ENCODE results near the gene SUFU. TPM values are rescaled to one million over a fixed set of nuclear protein-coding genes. Genes with fewer than 3 reads are reported as not detected.
A peak's percentile ranks its signal among the peaks of the same experiment; 100 is the strongest.

The SUFU gene
- total and polyA plus RNA-seq, 10 donors, result 2.0 to 21.9 (median 13.0) TPM

DNA sequence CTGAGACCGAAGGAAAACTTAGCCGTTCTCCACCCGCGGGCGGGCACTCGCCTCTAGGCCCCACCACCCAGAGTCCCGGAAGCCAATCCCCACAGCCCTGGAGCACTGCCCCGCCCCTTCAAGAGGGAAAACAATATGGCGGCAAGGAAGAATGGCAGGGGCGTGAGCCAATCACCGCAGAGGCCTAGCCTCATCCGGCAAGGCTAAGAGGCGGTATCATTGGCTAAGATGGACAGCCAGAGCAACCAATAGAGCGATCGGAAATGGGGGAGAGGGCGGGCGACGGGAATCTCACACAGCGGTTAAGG, 1.8 kb upstream of the SUFU start:
- H3K27me3 ChIP-seq (replicated peaks in 1 of 7), result no peaks in the 10 kb centered on the region
- whole genome bisulfite sequencing, 5 donors, result 0 to 1% (median 0%) methylated on average over 13 to 19 of the region's 19 CpGs
- H3K27ac ChIP-seq, result peak overlapping the region; percentile 74 to 97 (median 93)
- no peaks in the 10 kb centered on the region for H3K9me3 ChIP-seq
- peaks cover 30 to 87% (median 68%) of the 10 kb centered on the region in 6 donors for H3K4me1 ChIP-seq
- peaks cover 0 to 18% (median 0%) of the 10 kb centered on the region in 6 donors for H3K36me3 ChIP-seq
- intact Hi-C loops (cut with DNase I; ENCODE audit: low total_unique reads), result loop anchor here (5.0 kb wide), 1 partner anchor 80 kb away; no protein-coding TSS in a partner anchor
- TF ChIP-seq, protein P1, sequence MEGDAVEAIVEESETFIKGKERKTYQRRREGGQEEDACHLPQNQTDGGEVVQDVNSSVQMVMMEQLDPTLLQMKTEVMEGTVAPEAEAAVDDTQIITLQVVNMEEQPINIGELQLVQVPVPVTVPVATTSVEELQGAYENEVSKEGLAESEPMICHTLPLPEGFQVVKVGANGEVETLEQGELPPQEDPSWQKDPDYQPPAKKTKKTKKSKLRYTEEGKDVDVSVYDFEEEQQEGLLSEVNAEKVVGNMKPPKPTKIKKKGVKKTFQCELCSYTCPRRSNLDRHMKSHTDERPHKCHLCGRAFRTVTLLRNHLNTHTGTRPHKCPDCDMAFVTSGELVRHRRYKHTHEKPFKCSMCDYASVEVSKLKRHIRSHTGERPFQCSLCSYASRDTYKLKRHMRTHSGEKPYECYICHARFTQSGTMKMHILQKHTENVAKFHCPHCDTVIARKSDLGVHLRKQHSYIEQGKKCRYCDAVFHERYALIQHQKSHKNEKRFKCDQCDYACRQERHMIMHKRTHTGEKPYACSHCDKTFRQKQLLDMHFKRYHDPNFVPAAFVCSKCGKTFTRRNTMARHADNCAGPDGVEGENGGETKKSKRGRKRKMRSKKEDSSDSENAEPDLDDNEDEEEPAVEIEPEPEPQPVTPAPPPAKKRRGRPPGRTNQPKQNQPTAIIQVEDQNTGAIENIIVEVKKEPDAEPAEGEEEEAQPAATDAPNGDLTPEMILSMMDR (IDR thresholded peaks at IDR 0.05 in 8 of 11, conservative IDR thresholded peaks at IDR 0.05 in 3 of 11), result peak in 2 of 11 experiments; percentile 12 to 34
- peak in 1 of 3 donors; percentile 91 for TF ChIP-seq POLR2A (IDR thresholded peaks at IDR 0.05)
- peak in 2 of 3 donors; percentile 26 to 69 for TF ChIP-seq POLR2AphosphoS5 (IDR thresholded peaks at IDR 0.05)
- peak; percentile 98 for DNase-seq
- H3K4me3 ChIP-seq, result peak overlapping the region; percentile 71 to 98 (median 88)

DNA sequence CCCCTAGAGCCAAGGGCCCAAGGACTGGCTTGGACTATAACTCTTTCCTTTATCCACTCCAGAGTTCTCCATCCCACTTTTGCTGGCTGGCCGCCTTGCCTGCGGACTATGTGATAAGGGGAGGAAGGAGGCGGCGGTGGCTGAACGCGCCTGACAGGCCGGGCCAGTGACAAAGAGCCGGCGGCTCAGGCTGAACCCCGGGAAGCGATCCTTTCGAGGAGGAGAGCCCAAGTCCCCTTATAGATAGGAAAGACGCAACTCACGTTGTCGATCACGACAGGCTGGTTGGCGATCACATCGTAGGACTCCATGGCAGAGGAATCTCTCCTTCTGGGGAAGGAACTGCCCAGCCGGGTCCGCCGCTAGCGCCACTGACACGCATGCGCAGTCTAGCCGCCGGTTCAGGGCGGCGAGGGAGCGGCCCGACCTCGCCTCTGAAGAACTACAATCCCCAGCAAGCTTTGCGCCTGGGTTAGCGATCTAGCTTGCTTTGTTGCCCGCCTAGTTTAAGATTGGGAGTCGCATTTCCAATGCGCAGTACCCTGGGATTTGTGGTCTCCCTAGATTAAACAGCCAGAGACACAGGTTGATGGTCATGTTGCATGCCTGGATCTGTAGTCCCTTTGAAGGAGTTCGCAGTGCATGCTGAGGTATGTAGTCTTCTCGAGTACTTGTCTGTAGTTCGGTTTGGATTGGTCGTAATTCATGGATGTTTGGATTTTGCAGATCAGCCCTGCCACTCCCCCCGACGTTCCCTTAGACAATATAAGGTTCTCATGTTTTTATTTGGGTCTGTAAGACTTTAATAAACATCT, 1.2 kb upstream of the SUFU start, which contains the start of gene ACTR1A:
ACTR1A (minus strand) TSS at position 376 of the 815 bp plus-strand sequence; CDS start at position 311, 65 bp downstream.
- 0 to 1% (median 0%) methylated on average over 21 to 42 of the region's 42 CpGs for WGBS, 5 donors
- peaks cover 30 to 87% (median 68%) of the 10 kb centered on the region in 6 donors for H3K4me1 ChIP-seq
- TF ChIP-seq POLR2AphosphoS5 (IDR thresholded peaks at IDR 0.05) (peak; percentile 94 to 96 (median 94)), POLR2A (IDR thresholded peaks at IDR 0.05) (no peak)
- TF ChIP-seq, protein P1 (IDR thresholded peaks at IDR 0.05 in 8 of 11, conservative IDR thresholded peaks at IDR 0.05 in 3 of 11), result peak in 1 of 11 experiments; percentile 16
- DNase-seq, result peak; percentile 98
- peak within 1 kb of the TSS; percentile 74 to 97 (median 93) for H3K27ac ChIP-seq
- H3K9me3 ChIP-seq, result no peaks in the 10 kb centered on the region
- intact Hi-C loops (cut with DNase I; ENCODE audit: low total_unique reads), result loop anchor here (5.0 kb wide), 1 partner anchor 80 kb away; no protein-coding TSS in a partner anchor
- peak within 1 kb of the TSS; percentile 72 to 98 (median 88) for H3K4me3 ChIP-seq
- no peaks in the 10 kb centered on the region for H3K27me3 ChIP-seq (replicated peaks in 1 of 7)
- H3K36me3 ChIP-seq, result peaks cover 0 to 20% (median 0%) of the 10 kb centered on the region in 6 donors

DNA sequence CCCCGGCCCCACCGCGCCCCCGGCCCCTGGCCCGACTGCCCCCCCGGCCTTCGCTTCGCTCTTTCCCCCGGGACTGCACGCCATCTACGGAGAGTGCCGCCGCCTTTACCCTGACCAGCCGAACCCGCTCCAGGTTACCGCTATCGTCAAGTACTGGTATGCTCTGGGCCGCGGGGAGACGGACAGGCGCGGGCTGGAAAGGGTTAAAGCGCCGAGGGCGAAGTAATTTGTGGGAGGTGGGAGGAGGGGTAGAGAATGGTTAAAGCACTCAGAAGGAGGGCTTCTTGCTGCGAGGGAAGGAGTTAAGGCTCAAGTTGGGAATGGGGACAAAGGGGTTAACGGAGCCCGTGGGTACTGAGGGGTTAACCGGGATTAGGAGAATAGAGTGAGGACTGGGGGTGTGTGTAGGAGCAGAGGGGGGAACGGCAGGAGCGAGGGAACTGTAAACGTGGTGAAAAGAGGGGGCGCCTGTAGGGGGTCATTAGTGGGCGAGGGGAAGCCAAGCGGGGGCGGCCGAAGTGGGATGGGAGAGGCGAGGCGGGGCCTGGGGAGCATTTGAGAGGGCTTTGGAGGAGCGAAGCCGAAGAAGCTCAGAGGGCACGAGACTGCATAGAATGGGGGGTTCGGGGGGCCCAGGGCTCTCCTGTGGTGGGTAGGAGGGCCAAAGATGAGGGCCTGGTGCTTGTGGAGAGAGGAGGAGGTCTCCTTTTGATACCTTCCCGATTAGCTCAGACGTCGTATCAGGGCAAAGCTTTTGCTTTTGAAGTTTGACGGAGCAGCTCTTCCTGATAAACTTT, 605 bp downstream of the SUFU start:
- 1 to 2% (median 1%) methylated on average over 34 to 47 of the region's 47 CpGs for WGBS, 5 donors
- intact Hi-C loops (cut with DNase I; ENCODE audit: low total_unique reads), result loop anchor here (5.0 kb wide), 1 partner anchor 78 kb away; no protein-coding TSS in a partner anchor
- Histone ChIP-seq H3K9me3 (no peaks in the 10 kb centered on the region), H3K27me3 (replicated peaks in 1 of 7) (no peaks in the 10 kb centered on the region), H3K4me1 (peaks cover 29 to 87% (median 59%) of the 10 kb centered on the region in 6 donors), H3K4me3 (peak overlapping the region; percentile 76 to 98 (median 92)), H3K36me3 (peaks cover 0 to 32% (median 5%) of the 10 kb centered on the region in 6 donors), H3K27ac (peak overlapping the region; percentile 74 to 97 (median 93))
- DNase-seq, result peak; percentile 89
- TF ChIP-seq POLR2A (IDR thresholded peaks at IDR 0.05) (no peak), POLR2AphosphoS5 (IDR thresholded peaks at IDR 0.05) (peak in 1 of 3 donors; percentile 31)

DNA sequence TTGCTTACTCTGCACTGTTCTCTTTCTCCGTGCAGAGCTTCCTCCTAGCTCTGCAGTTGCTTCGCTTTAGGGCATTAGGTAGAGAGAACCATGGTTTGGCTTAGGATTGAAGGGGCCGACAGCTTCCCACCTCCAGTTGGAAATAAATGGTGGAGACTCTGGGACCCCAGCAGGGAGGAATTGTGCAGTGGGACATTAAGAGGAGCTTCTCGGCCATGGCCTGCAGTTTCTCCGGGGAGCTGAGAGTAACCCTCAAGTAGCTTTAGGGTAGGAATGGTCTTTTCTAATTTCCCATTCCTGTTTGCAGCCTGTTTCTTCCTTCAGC, 1.2 kb downstream of the SUFU start:
- intact Hi-C loops (cut with DNase I; ENCODE audit: low total_unique reads), result loop anchor here (5.0 kb wide), 1 partner anchor 77 kb away; no protein-coding TSS in a partner anchor
- Histone ChIP-seq H3K9me3 (no peaks in the 10 kb centered on the region), H3K4me3 (peak overlapping the region; percentile 76 to 98 (median 92)), H3K27ac (peak overlapping the region; percentile 48 to 97 (median 93)), H3K27me3 (replicated peaks in 1 of 7) (no peaks in the 10 kb centered on the region), H3K4me1 (peaks cover 27 to 87% (median 58%) of the 10 kb centered on the region in 6 donors), H3K36me3 (peaks cover 0 to 37% (median 9%) of the 10 kb centered on the region in 6 donors)
- 8 to 17% (median 15%) methylated on average over 5 of the region's 5 CpGs for WGBS, 5 donors
- peak; percentile 51 for DNase-seq
- TF ChIP-seq, protein P1 (IDR thresholded peaks at IDR 0.05 in 8 of 11, conservative IDR thresholded peaks at IDR 0.05 in 3 of 11), result no peak
- TF ChIP-seq POLR2A (IDR thresholded peaks at IDR 0.05), result no peak
- TF ChIP-seq POLR2AphosphoS5 (IDR thresholded peaks at IDR 0.05), result no peak

All from spleen (tissue), 11 donors.